HepG2 (cell line): ENCODE data around the gene ABI3. TPM values are rescaled to one million over a fixed set of nuclear protein-coding genes. Genes with fewer than 3 reads are reported as not detected.

ENCODE experiments used
- ATAC-seq: fragments of 200-7000 bp; cut with Tn5 transposase; 3 replicates; pipeline ENCODE4 v1.9.1; 2020; ENCODE audit warnings: mild to moderate bottlenecking, moderate library complexity
- BruUV-seq: library from RNA; stranded (reverse); fragments of 400-500 nt; replicated peaks from 2 replicates; lab custom pipeline; 2021; lab: Mats Ljungman, UMichigan
- CTCF ChIA-PET: fragments of 300-600 bp; formaldehyde crosslinking; extraction: SDS; loops from one replicate; lab custom pipeline; 2021; ENCODE audit warnings: low total read pairs, inconsistent platforms, low intra/inter-chr PET ratio; lab: Yijun Ruan, JAX
- POLR2A ChIA-PET: fragments of 350-600 bp; sonication (Branson Sonifier 250); formaldehyde crosslinking; loops from one replicate; lab custom pipeline; 2020; ENCODE audit warnings: antibody characterized with exemption, inconsistent platforms; lab: Yijun Ruan, JAX
- DNase-seq: peaks from one replicate; pipeline ENCODE4 v3.0.0-alpha.2; 2015; ENCODE audit warnings: low spot score
- FAIRE-seq: peaks from 3 replicates; lab custom pipeline; 2011; peaks lifted over from hg19 to GRCh38; lab: Jason Lieb, UNC
- H2AFZ ChIP-seq: one replicate; pipeline ENCODE4 v1.6.1; 2011; ENCODE audit warnings: low read length, inconsistent platforms
- H3K27ac ChIP-seq: fragments of 300-600 bp; 3 replicates; pipeline ENCODE4 v1.8.0; 2011; ENCODE audit warnings: mixed run types, mild to moderate bottlenecking, mixed read lengths, low read length, inconsistent platforms; ENCODE audit not compliant: insufficient read depth; ENCODE audit errors: extremely low read length
- H3K27me3 ChIP-seq, 2 experiments: fragments of 200-600 bp in 1 of 2; 2 replicates in 1 of 2; 3 replicates in 1 of 2; pipeline versions ENCODE4 v1.6.0 to v1.8.0; 2011; ENCODE audit warnings: low read length in 2 of 2, mild to moderate bottlenecking in 2 of 2, moderate library complexity in 2 of 2, inconsistent platforms in 1 of 2; ENCODE audit not compliant: insufficient read depth in 2 of 2, control insufficient read depth in 1 of 2
- H3K36me3 ChIP-seq, 2 experiments: fragments of 200-600 bp in 1 of 2; replicated peaks in 1 of 2; 2 replicates in 1 of 2; 3 replicates in 1 of 2; pipeline versions ENCODE4 v1.5.1 to v1.8.0; 2011; ENCODE audit warnings: low read length in 2 of 2, inconsistent platforms in 1 of 2; ENCODE audit not compliant: insufficient read depth in 2 of 2, control insufficient read depth in 1 of 2
- H3K4me1 ChIP-seq: 2 replicates; pipeline ENCODE4 v1.5.1; 2012; ENCODE audit warnings: low read length, inconsistent platforms; ENCODE audit not compliant: insufficient read depth
- H3K4me2 ChIP-seq: 2 replicates; pipeline ENCODE4 v1.6.0; 2011; ENCODE audit warnings: low read depth, low read length, inconsistent platforms
- H3K4me3 ChIP-seq, 3 experiments: fragments of 200-600 bp in 1 of 3; sonication (generic), shearing (Covaris generic) in 1 of 3; replicated peaks in 1 of 3; 2 replicates each; pipeline ENCODE4 v1.5.1; 2011 to 2016; ENCODE audit warnings: low read length in 3 of 3, inconsistent platforms in 2 of 3, low read depth in 2 of 3, mild to moderate bottlenecking in 2 of 3, control low read depth in 1 of 3, mixed read lengths in 1 of 3; ENCODE audit not compliant: insufficient read depth in 1 of 3
- H3K79me2 ChIP-seq: one replicate; pipeline ENCODE4 v1.6.1; 2011; ENCODE audit warnings: low read length, inconsistent platforms; ENCODE audit not compliant: insufficient read depth
- H3K9ac ChIP-seq: 2 replicates; pipeline ENCODE4 v1.6.0; 2011; ENCODE audit warnings: mild to moderate bottlenecking, low read depth, low read length, inconsistent platforms; ENCODE audit not compliant: insufficient read depth
- H3K9me3 ChIP-seq: 2 replicates; pipeline ENCODE4 v1.5.1; 2012; ENCODE audit warnings: mild to moderate bottlenecking, low read length
- H4K20me1 ChIP-seq: 2 replicates; pipeline ENCODE4 v1.6.0; 2011; ENCODE audit warnings: inconsistent platforms, mild to moderate bottlenecking, low read length, moderate library complexity; ENCODE audit not compliant: insufficient read depth
- CCDC6 ChIP-seq: sonication (generic); formaldehyde crosslinking; IDR thresholded peaks from 2 replicates; pipeline ENCODE4 v1.8.1; 2022; ENCODE audit warnings: mild to moderate bottlenecking, missing genetic modification reagents, moderate library complexity
- CEBPB ChIP-seq: IDR thresholded peaks from 2 replicates; pipeline ENCODE4 v1.6.1; 2011; ENCODE audit warnings: low read depth, low read length, improper control_type of control experiment, borderline replicate concordance
- FOSL2 ChIP-seq: sonication (generic); formaldehyde crosslinking; IDR thresholded peaks from 2 replicates; pipeline ENCODE4 v1.4.0; 2020; ENCODE audit warnings: missing genetic modification reagents
- HNF4A ChIP-seq: sonication (generic); formaldehyde crosslinking; IDR thresholded peaks from 2 replicates; pipeline ENCODE4 v1.4.0; 2020; ENCODE audit warnings: missing genetic modification reagents
- MAF1 ChIP-seq: sonication (generic); formaldehyde crosslinking; IDR thresholded peaks from 2 replicates; pipeline ENCODE4 v1.5.0; 2020; ENCODE audit warnings: missing genetic modification reagents, borderline replicate concordance
- MAFF ChIP-seq: IDR thresholded peaks from 2 replicates; pipeline ENCODE4 v1.6.1; 2011; ENCODE audit warnings: low read depth, low read length, improper control_type of control experiment
- MAFK ChIP-seq, 2 experiments: IDR thresholded peaks in 1 of 2; conservative IDR thresholded peaks in 1 of 2; 2 replicates each; pipeline ENCODE4 v1.6.1; 2011; ENCODE audit warnings: improper control_type of control experiment in 2 of 2, low read length in 2 of 2
- NFE2 ChIP-seq: sonication (generic); formaldehyde crosslinking; IDR thresholded peaks from 2 replicates; pipeline ENCODE4 v1.4.0; 2020; ENCODE audit warnings: missing genetic modification reagents
- NFE2L2 ChIP-seq: fragments of 150-350 bp; IDR thresholded peaks from 2 replicates; pipeline ENCODE4 v1.6.1; 2014; ENCODE audit warnings: low read length
- RFX1 ChIP-seq: fragments of 450-650 bp; IDR thresholded peaks from 2 replicates; pipeline ENCODE4 v1.6.1; 2017
- TBP ChIP-seq: sonication (generic); formaldehyde crosslinking; IDR thresholded peaks from 2 replicates; pipeline ENCODE4 v1.5.0; 2020; ENCODE audit warnings: missing genetic modification reagents
- ZNF263 ChIP-seq: sonication (generic); formaldehyde crosslinking; IDR thresholded peaks from 2 replicates; pipeline ENCODE4 v1.4.0; 2020; ENCODE audit warnings: missing genetic modification reagents
- ZNF264 ChIP-seq: sonication (generic); formaldehyde crosslinking; IDR thresholded peaks from 2 replicates; pipeline ENCODE4 v1.4.0; 2020; ENCODE audit warnings: missing genetic modification reagents
- ZNF337 ChIP-seq: sonication (generic); formaldehyde crosslinking; IDR thresholded peaks from 2 replicates; pipeline ENCODE4 v1.5.1; 2020; ENCODE audit warnings: missing genetic modification reagents, low read depth, mild to moderate bottlenecking, borderline replicate concordance
- ZNF562 ChIP-seq: sonication (generic); formaldehyde crosslinking; IDR thresholded peaks from 2 replicates; pipeline ENCODE4 v1.8.0; 2022; ENCODE audit warnings: missing genetic modification reagents, borderline replicate concordance
- ZNF790 ChIP-seq: sonication (generic); formaldehyde crosslinking; IDR thresholded peaks from 2 replicates; pipeline ENCODE4 v1.8.0; 2022; ENCODE audit warnings: missing genetic modification reagents, mild to moderate bottlenecking, borderline replicate concordance
- WGBS: methylation state at CpG from one replicate; pipeline ENCODE4 v1.1.6; 2017; ENCODE audit warnings: low lambda C conversion rate; 5-methylcytosine and 5-hydroxymethylcytosine counted together
- in situ Hi-C: cut with HindIII; loops from 2 replicates; pipeline ENCODE4 v1.10.0; 2017; ENCODE audit warnings: low pct_unique_long_range_greater_than_20kb; ENCODE audit not compliant: extremely low pct_ligation_motif_present
- intact Hi-C: fragments of 100-400 bp; cut with micrococcal nuclease; formaldehyde crosslinking; loops from one replicate; pipeline ENCODE4 v1.10.0; 2022; ENCODE audit not compliant: unreplicated experiment
- polyA plus RNA-seq, 8 experiments: library from polyadenylated mRNA; depleted of rRNA in 3 of 8; stranded (reverse) in 7 of 8; unstranded in 1 of 8; fragments of >200 nt; fragmentation: Illumina TruSeq in 4 of 8; extraction: Trizol in 4 of 8; gene quantifications; 2 replicates each; pipeline versions ENCODE4 v1.2.1 to v1.2.3, GENCODE V29; 2011 to 2016; ENCODE audit warnings: low read depth in 4 of 8, missing spikeins in 1 of 8, mixed read lengths in 1 of 8; ENCODE audit not compliant: insufficient read depth in 1 of 8
- total RNA-seq, 5 experiments: library from RNA; depleted of rRNA; stranded (reverse); fragments of >200 nt; fragmentation: Illumina TruSeq; extraction: Trizol; gene quantifications; 2 replicates each; pipeline ENCODE4 v1.2.3, GENCODE V29; 2016; ENCODE audit warnings: low read depth in 1 of 5
- TF ChIP-seq, protein P1 (sequence below): sonication (generic); formaldehyde crosslinking; IDR thresholded peaks from 2 replicates; pipeline ENCODE4 v1.4.0; 2020; ENCODE audit warnings: missing genetic modification reagents
- TF ChIP-seq, protein P2 (sequence below): sonication (generic); formaldehyde crosslinking; IDR thresholded peaks from 2 replicates; pipeline ENCODE4 v1.5.0; 2020; ENCODE audit warnings: mild to moderate bottlenecking, missing genetic modification reagents, moderate library complexity
- TF ChIP-seq, protein P3 (sequence below): sonication (generic); formaldehyde crosslinking; IDR thresholded peaks from 2 replicates; pipeline ENCODE4 v1.8.0; 2022; ENCODE audit warnings: missing genetic modification reagents, low read depth, mild to moderate bottlenecking, borderline replicate concordance

Gene ABI3
- total and polyA plus RNA-seq, 2 of the 13 experiments (the other 11 are each of a cell fraction or from before 2014, with no cell fraction given): not detected

DNA sequence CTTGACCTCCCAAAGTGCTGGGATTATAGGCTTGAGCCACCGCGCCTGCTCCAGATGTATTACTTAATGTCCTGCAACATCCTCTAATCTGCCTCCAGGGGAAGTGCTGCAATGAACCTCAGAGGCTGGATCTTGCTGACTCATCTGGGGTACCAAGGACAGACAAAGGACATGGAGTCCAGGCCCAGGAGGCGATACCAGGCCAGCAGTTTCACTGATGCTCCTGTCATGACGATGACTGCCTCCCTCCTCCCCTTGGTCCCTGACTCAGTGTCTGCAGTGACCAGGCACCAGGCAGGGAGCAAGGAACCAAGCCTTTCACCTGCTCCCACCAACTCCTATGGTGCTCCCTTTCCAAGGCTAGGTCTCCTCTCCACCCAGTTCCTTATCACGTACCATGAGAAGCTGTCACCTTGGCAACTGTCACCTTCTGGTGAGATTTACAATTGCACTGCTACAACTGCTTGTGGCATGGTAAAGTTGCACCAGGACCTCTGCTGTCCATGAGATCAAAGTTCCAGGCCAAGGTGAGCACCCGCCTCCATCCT is 41.7 kb downstream of the ABI3 start:
- 35% methylated on average over 6 of the region's 6 CpGs for WGBS
- in situ Hi-C loops (no loop called here), intact Hi-C loops (no loop called here)
- Histone ChIP-seq H3K4me3 (no peak overlapping the region), H2AFZ (no peak overlapping the region), H4K20me1 (no peaks in the 10 kb centered on the region), H3K4me2 (no peak overlapping the region), H3K9me3 (no peaks in the 10 kb centered on the region), H3K9ac (no peak overlapping the region), H3K79me2 (no peaks in the 10 kb centered on the region), H3K4me1 (peaks cover 6% of the 10 kb centered on the region; the same call in 1 of the 2 replicates), H3K27ac (no peak overlapping the region), H3K27me3 (peaks cover 1 to 21% of the 10 kb centered on the region in 2 experiments; a peak in 4 of 5 replicates), H3K36me3 (no peaks in the 10 kb centered on the region)
- ChIA-PET CTCF (no interaction called here), POLR2A (no interaction called here)
- BruUV-seq: no TSS peak
- DNase-seq: peak; percentile 42
- ATAC-seq: peak; percentile 60
- TF ChIP-seq RFX1 (peak; percentile 18; the same call in 1 of the 2 replicates), CCDC6 (CRISPR knock-in tag) (no peak), CEBPB (0 out of 2 replicates have a peak, but pooled peaks have one; percentile 19), MAFK (conservative IDR thresholded peaks at IDR 0.05 in 1 of 2, IDR thresholded peaks at IDR 0.05 in 1 of 2; ENCODE audit: low read length in 2 of 2) (peak; percentile 31 to 54), ZNF790 (CRISPR knock-in tag) (no peak), NFE2L2 (peak; percentile 43; the same call in 1 of the 2 replicates), ZNF264 (CRISPR knock-in tag) (no peak), MAFF (0 out of 2 replicates have a peak, but pooled peaks have one; percentile 18), ZNF263 (CRISPR knock-in tag) (peak; percentile 80), ZNF562 (CRISPR knock-in tag) (no peak), MAF1 (no peak), TBP (CRISPR knock-in tag) (no peak), FOSL2 (peak; percentile 49), ZNF337 (CRISPR knock-in tag) (no peak), NFE2 (CRISPR knock-in tag) (peak; percentile 62; the same call in 1 of the 2 replicates), HNF4A (peak; percentile 6; the same call in 1 of the 2 replicates)
- TF ChIP-seq, protein P1, sequence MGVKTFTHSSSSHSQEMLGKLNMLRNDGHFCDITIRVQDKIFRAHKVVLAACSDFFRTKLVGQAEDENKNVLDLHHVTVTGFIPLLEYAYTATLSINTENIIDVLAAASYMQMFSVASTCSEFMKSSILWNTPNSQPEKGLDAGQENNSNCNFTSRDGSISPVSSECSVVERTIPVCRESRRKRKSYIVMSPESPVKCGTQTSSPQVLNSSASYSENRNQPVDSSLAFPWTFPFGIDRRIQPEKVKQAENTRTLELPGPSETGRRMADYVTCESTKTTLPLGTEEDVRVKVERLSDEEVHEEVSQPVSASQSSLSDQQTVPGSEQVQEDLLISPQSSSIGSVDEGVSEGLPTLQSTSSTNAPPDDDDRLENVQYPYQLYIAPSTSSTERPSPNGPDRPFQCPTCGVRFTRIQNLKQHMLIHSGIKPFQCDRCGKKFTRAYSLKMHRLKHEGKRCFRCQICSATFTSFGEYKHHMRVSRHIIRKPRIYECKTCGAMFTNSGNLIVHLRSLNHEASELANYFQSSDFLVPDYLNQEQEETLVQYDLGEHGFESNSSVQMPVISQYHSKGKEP (CRISPR knock-in tag): no peak
- TF ChIP-seq, protein P2, sequence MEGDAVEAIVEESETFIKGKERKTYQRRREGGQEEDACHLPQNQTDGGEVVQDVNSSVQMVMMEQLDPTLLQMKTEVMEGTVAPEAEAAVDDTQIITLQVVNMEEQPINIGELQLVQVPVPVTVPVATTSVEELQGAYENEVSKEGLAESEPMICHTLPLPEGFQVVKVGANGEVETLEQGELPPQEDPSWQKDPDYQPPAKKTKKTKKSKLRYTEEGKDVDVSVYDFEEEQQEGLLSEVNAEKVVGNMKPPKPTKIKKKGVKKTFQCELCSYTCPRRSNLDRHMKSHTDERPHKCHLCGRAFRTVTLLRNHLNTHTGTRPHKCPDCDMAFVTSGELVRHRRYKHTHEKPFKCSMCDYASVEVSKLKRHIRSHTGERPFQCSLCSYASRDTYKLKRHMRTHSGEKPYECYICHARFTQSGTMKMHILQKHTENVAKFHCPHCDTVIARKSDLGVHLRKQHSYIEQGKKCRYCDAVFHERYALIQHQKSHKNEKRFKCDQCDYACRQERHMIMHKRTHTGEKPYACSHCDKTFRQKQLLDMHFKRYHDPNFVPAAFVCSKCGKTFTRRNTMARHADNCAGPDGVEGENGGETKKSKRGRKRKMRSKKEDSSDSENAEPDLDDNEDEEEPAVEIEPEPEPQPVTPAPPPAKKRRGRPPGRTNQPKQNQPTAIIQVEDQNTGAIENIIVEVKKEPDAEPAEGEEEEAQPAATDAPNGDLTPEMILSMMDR: no peak
- TF ChIP-seq, protein P3, sequence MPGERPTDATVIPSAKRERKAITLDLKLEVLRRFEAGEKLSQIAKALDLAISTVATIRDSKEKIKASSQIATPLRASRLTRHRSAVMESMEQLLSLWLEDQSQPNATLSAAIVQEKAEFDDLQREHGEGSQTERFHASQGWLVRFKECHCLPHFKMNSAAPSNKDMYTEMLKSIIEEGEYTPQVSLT: no peak
- peak; percentile 60 for FAIRE-seq
